Thoracic aorta (tissue), 2 donors: ENCODE data around the gene SEC23IP. TPM values are rescaled to one million over a fixed set of nuclear protein-coding genes. Genes with fewer than 3 reads are reported as not detected.
A peak's percentile ranks its signal among the peaks of the same experiment; 100 is the strongest.

Experiments used
- ATAC-seq: fragments of 150-250 bp; one replicate; pipeline ENCODE4 v1.8.0; 2017; ENCODE audit warnings: low read depth; ENCODE audit not compliant: insufficient number of reproducible peaks, low FRiP score
- DNase-seq: peaks from one replicate; pipeline ENCODE4 v3.0.0-alpha.2; 2020; ENCODE audit warnings: low spot score
- H3K27ac ChIP-seq, 2 donors: fragments of 200-600 bp; sonication (generic); 1 replicate in 1 of 2; 2 replicates in 1 of 2; pipeline ENCODE4 v1.5.1; 2016; ENCODE audit warnings: mild to moderate bottlenecking in 2 of 2, moderate library complexity in 2 of 2
- H3K27me3 ChIP-seq: fragments of 200-600 bp; sonication (generic); replicated peaks from 2 replicates; pipeline ENCODE4 v1.6.0; 2016; ENCODE audit warnings: mild to moderate bottlenecking; ENCODE audit not compliant: insufficient read depth
- H3K36me3 ChIP-seq: fragments of 200-600 bp; sonication (generic); one replicate; pipeline ENCODE4 v1.5.1; 2016
- H3K4me1 ChIP-seq, 2 donors: fragments of 200-600 bp; sonication (generic); 1 replicate in 1 of 2; 2 replicates in 1 of 2; pipeline versions ENCODE4 v1.5.1 to v1.6.0; 2016; ENCODE audit warnings: low read depth in 2 of 2, mild to moderate bottlenecking in 1 of 2; ENCODE audit not compliant: control insufficient read depth in 1 of 2
- H3K4me3 ChIP-seq: fragments of 200-600 bp; sonication (generic); 2 replicates; pipeline ENCODE4 v1.5.1; 2016; ENCODE audit warnings: mild to moderate bottlenecking
- H3K9me3 ChIP-seq: fragments of 200-600 bp; sonication (generic); 2 replicates; pipeline ENCODE4 v1.5.1; 2016
- CTCF ChIP-seq: fragments of 200-600 bp; sonication (generic); IDR thresholded peaks from one replicate; pipeline ENCODE4 v1.5.1; 2019; ENCODE audit warnings: antibody characterized with exemption
- total RNA-seq, 2 donors: library from RNA; depleted of rRNA; stranded (reverse); fragments of >200 nt; gene quantifications; one replicate each; pipeline versions ENCODE4 v1.1.0 to v1.2.3, GENCODE V29; 2016

The SEC23IP gene
- total RNA-seq, 2 donors from 2014 or later, result 17.9 to 20.9 TPM

GRCh38 chr10:119852822-119853221 is 39.7 kb upstream of the SEC23IP start:
- no peaks in the 10 kb centered on the region for H3K27me3 ChIP-seq
- peaks cover 37% of the 10 kb centered on the region for H3K36me3 ChIP-seq
- H3K4me1 ChIP-seq, result no peaks in the 10 kb centered on the region
- ATAC-seq (no peak), DNase-seq (no peak)
- H3K27ac ChIP-seq, result no peak overlapping the region
- no peaks in the 10 kb centered on the region for H3K9me3 ChIP-seq
- H3K4me3 ChIP-seq, result no peak overlapping the region
- no peak for TF ChIP-seq CTCF

- ATAC-seq (no peak), DNase-seq (no peak)
- H3K27ac ChIP-seq, result no peak overlapping the region
- H3K4me3 ChIP-seq, result no peak overlapping the region
- H3K36me3 ChIP-seq, result peaks cover 33% of the 10 kb centered on the region
- no peaks in the 10 kb centered on the region for H3K9me3 ChIP-seq
- H3K27me3 ChIP-seq, result no peaks in the 10 kb centered on the region
- H3K4me1 ChIP-seq, result no peaks in the 10 kb centered on the region
- TF ChIP-seq CTCF, result no peak
These were observed 39.0 kb upstream of the SEC23IP start for GRCh38 chr10:119853574-119853973.

GRCh38 chr10:119858063-119858462 is 34.5 kb upstream of the SEC23IP start:
- TF ChIP-seq CTCF, result no peak
- ATAC-seq (no peak), DNase-seq (no peak)
- Histone ChIP-seq H3K9me3 (no peaks in the 10 kb centered on the region), H3K4me1 (no peaks in the 10 kb centered on the region), H3K4me3 (no peak overlapping the region), H3K27ac (no peak overlapping the region), H3K27me3 (no peaks in the 10 kb centered on the region), H3K36me3 (peaks cover 7% of the 10 kb centered on the region)

- Histone ChIP-seq H3K27me3 (no peaks in the 10 kb centered on the region), H3K4me1 (no peaks in the 10 kb centered on the region), H3K27ac (no peak overlapping the region), H3K4me3 (no peak overlapping the region), H3K36me3 (no peaks in the 10 kb centered on the region), H3K9me3 (no peaks in the 10 kb centered on the region)
- peak; percentile 53 for TF ChIP-seq CTCF
- DNase-seq (no peak), ATAC-seq (no peak)
These were observed 32.9 kb upstream of the SEC23IP start for GRCh38 chr10:119859420-119860258.

- no peak for TF ChIP-seq CTCF
- H3K27me3 ChIP-seq, result no peaks in the 10 kb centered on the region
- ATAC-seq, result no peak
- no peak overlapping the region for H3K4me3 ChIP-seq
- no peaks in the 10 kb centered on the region for H3K4me1 ChIP-seq
- no peak overlapping the region for H3K27ac ChIP-seq
- no peaks in the 10 kb centered on the region for H3K36me3 ChIP-seq
- no peak for DNase-seq
- no peaks in the 10 kb centered on the region for H3K9me3 ChIP-seq
These were observed 31.5 kb upstream of the SEC23IP start for GRCh38 chr10:119860866-119861607.
